GM11168 (cell line): ENCODE measurements around the gene CTAGE1.
"Not testable (repeated sequence)": the region's sequence is repeated elsewhere in the genome, so short reads cannot be mapped to it uniquely, and the experiment has no call there.

Experiments
- in situ Hi-C: fragments of 300-500 bp; cut with MboI; formaldehyde crosslinking; loops from one replicate; pipeline ENCODE4 v1.12.0; 2022; ENCODE audit warnings: low sequenced_read_pairs; ENCODE audit not compliant: unreplicated experiment

Gene CTAGE1, protein sequence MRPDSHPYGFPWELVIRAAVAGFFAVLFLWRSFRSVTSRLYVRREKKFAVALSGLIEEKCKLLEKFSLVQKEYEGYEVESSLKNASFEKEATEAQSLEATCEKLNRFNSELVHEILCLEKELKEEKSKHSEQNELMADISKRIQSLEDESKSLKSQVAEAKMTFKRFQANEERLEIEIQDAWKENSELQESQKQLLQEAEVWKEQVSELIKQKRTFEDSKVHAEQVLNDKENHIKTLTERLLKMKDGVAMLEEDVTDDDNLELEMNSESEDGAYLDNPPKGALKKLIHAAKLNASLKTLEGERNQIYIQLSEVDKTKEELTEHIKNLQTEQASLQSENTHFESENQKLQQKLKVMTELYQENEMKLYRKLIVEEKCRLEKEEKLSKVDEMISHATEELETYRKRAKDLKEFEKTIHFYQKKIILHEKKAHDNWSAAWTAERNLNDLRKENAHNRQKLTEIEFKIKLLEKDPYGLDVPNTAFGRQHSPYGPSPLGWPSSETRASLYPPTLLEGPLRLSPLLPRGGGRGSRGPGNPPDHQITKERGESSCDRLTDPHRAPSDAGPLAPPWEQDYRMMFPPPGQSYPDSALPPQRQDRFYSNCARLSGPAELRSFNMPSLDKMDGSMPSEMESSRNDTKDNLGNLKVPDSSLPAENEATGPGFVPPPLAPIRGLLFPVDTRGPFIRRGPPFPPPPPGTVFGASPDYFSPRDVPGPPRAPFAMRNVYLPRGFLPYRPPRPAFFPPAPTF

DNA sequence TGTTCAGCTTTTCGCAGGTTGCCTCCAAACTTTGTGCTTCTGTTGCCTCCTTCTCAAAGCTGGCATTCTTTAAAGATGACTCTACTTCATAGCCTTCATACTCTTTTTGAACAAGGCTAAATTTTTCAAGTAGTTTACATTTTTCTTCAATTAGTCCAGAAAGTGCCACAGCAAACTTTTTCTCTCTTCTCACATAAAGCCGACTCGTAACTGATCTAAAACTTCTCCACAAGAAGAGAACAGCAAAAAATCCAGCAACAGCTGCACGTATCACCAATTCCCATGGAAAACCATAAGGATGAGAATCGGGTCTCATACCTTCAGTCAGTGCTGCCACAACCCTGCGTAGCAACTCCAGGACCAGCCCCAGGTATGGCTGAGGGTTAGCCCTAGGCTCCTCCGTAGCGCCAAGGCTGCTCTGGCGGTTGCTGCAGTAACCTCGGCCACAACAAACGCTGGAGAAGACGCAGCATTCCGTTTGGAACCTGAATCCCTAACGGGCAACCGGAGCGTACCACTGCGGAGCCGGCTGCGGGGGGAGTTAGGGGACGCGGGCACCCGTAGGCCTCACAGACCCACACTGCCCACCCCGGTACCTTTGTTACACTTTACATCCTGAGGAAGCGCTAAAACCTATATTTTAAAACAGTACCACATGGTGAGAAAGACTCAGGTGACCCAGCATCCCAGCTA lies at the start of gene CTAGE1:
Gene CTAGE1, minus strand, starts transcription at position 420 of the 693 bp plus-strand sequence. Its CDS starts 104 bp downstream, at position 316.
- in situ Hi-C loops = no loop called here

DNA sequence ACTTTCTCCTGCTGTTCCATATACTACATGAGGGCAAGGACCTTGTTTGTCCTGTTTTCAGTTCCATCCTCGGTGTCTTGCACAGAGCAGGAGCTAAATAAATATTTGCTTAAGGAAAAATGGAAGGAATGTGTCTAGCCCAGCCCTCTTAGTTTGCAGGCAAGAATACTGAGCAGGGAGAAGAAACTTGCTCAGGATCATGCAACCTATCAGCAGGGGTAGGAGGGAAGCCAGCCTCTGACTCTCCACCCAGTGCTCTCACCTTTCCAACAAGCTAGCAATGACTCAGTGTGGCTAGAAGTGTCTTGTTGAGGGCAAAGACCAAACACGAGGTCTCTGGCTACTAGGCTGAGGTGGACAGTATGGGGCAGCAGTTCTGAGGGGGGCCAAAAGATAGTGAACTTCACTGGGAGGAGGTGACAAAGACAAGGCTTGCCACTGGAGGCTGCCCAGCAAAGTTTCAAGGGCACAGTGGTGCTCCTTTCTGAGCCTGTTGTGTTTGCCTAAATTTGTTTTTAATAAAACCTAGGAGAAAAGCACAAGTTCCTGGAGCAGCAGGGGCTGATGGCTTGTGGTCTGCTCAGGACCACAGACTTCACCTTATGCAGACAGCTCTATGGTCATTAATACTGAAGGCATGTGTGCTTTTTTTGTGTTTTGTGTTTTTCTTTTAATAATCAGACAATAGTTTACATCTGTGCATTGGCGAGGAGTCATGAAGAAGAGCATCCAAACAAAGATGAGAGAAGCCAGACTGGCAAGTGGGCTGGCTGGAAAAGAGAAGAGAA lies 49.1 kb upstream of the CTAGE1 start:
- in situ Hi-C loops = no loop called here

DNA sequence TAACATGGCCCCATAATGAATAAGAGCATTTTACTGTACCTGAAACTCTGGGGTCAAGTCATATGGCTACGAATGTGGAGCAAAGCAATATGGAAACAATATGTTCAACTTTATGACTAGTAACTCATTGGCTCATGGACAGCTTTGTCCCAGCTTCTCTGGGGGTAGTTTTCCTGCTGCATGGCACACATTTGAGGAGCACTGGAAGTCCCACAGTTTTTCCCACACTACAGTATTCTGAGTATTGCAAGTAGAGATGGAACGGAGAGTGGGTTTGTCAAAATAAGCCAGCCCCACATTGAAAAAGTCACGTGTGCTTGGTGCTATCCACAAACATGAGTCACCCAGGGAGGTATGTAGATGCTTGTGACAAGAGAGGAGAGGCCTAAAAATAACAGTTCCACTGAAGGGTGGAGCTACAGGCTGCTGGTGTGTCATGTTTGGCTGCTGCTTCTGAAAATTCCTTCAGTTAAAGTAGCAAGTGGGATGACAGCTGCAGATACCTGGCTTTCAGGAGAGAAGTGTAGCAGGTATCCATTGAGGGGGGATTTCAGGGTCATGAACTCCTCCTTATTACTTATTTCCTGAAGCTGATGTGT lies 48.2 kb upstream of the CTAGE1 start:
- in situ Hi-C loops = no loop called here

DNA sequence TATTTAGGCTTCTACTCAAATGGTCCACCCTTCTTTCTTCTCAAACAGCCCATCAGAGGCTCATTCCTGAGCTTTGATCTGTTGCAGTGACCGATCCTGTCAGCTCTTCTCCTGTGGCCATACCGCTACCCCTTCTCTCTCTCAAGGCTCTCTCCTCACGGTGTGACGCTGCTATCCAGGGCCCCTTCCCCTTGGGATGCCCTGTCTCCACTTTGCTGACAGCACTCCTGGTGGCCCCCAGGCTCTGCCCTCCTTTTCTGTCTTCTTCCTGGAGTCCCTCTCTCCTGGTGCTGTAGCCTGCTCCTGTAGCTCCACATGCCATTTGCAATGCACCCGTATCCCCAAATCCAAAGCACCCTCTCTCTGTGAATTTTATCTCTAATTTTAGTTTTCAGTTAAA lies 45.4 kb upstream of the CTAGE1 start:
- in situ Hi-C loops = no loop called here

DNA sequence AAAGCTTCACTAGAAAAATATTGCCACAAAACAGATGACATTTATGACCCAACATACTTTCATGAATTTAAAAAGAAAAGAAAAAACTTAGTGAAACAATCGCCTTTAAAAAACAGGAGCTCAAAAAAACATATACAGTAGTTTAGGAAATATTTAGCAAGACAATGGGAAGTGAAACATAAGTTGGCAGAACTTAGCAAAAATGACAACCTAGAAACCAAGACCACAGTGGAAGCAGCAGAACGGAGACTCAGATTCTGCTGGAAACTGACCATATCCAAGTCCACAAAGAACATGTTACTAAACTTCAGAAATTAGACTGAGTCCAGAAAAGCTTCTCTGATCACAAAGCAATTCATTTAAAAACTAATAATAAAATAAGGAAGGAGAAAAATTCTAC lies 41.8 kb upstream of the CTAGE1 start:
- in situ Hi-C loops = no loop called here

DNA sequence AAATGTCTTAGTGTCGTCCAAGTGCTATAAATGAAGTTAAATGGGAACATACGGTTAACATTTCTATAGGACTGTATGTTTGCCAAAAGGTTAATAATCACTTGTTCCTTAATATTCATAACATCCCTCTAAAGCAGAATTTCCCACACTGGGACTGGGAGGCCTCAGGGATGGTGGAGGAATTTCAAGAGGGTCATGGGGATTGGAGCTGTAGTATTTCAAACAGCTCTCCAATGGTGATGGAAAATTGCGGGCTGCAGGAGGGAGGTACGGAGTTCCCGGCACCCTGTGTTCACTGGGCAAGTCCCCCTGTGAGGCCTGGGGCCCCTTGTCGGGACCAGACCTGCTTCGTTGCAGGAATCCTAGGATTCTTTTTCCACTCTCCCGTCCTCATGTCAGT lies 39.8 kb upstream of the CTAGE1 start:
- in situ Hi-C loops = no loop called here

DNA sequence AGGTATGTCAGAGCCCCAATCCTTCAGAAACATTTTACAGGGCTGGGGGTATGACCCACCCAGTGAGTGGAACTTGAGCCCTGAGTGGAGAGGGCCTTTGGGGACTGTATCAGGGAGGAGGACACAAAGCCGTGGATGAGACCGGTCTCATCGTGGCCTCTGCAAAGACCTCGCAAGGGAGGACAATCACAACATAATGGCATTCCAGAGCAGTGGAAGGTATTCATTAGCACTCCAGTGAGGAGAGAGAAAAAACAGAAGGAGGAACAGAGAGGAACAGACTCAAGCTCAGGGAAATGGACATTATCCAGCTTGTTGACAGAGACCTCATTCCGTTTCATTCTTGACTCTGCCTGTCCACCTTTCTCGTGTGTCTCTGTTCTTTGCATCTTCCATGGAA lies 38.8 kb upstream of the CTAGE1 start:
- in situ Hi-C loops = no loop called here

DNA sequence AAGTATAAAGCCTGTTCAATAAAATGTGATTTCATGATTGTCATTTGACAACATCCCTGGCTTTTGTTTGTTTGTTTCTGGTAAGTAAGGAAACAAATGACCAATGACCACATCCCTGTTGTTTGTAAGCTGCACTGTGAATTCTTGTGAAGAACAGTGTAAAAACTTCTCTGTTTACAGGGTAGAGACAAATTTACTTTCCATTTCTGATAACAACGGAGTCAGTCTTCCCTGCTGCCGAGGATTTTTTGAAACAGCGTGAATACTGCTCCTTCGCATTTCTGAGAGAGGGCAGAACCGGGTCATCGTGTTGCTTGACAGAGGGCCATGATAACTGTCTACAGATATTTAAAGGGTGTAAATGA lies 38.4 kb upstream of the CTAGE1 start:
- in situ Hi-C loops = no loop called here

DNA sequence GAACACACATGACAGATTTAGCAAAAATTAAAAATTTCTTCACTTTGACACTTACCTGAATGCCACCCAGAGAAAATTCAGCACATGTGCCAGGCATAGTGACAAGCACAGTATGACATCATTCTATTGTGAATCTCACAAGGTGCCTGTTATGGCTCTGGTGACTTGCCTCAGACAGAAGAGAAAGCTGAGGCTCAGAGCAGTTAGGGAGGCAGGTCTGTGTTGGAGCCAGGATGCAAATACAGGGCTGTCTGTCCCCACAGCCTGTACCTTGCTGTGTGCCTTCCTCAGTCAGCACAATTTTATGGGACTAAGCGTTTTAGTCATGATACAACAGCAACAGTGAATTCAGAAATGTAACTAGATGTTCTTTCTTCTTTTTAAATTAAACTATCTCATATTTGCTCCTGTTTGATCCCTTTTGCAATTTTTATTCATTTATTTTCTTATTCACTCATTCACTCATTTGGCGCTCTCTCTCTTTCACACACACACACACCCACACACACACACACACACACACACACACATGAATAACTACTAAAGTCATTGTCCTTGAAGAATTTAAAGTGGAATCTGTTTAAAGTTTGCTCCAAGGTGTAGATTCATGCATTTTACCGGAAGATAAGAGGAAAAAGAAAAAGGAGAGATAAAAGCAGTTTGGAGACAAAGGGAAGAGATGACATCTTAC lies 37.9 kb upstream of the CTAGE1 start:
- in situ Hi-C loops = no loop called here

DNA sequence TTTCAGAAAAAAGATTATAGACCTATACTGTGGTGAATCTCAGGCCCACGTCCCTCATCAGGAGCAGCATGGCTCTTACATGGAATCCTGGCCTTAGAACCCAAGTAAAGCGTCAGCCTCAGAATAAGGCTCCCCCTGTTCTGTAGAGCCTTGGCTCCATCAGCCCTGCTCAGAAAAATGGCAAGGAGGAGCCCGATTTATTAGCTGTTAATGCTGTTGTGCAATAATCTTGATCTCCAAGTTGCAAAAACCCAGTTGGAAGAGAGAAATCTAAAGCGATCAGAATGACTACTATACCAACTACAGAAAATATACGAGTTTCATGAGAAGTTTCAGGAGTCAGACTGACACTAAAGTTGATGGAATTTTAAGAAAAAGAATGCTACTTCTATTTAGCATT lies 35.6 kb upstream of the CTAGE1 start:
- in situ Hi-C loops = no loop called here

DNA sequence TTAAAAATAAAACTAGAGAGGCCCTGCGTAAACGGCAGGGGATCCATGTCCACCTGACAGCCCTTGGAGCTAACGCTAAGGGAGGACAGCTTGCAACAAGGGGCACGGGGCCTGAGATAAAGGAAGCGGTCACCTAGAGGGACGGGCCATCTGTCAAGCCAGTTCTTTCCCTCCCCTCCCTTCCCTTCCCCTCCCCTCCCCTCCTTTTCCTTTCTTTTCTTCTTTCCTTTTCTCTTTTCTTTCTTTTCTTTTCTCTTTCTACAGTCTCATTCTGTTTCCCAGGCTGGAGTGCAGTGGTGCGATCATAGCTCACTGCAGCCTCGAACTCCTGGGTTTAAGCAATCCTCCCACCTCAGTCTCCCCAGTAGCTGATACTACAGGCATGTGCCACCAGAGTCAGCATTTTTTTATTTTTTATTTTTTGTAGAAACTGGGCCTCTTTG lies 34.5 kb upstream of the CTAGE1 start:
- in situ Hi-C loops = no loop called here

DNA sequence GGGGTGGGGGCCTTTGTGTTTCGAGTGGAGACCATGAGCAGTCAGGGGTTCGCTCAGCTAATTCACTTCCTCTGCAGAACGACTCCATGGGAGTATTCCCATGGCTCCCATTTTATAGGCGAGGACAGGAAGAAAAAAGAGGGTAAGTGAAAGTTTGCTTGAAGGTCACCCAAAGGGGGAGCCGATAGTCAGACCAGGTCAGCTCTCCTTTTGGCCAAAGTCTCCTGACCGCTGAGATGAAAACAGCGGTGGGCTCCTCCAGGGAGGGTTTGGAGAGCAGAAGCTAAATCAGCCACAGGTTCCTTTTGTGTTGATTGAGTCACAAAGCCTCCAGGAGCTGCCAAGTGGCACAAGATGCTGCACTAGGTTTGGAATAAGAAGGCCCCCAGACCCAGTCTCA lies 34.1 kb upstream of the CTAGE1 start:
- in situ Hi-C loops = no loop called here

DNA sequence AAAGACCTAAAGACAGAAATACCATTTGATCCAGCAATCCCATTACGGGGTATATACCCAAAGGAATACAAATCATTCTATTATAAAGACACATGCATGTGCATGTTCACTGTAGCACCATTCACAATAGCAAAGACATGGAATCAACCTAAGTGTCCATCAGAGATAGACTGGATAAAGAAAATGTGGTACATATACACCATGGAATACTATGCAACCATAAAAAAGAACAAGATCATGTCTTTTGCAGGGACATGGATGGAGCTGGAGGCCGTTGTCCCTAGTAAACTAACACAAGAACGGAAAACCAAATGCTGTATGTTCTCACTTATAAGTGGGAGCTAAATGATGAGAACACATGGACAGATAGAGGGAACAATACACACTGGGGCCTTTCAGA lies 33.1 kb upstream of the CTAGE1 start:
- in situ Hi-C loops = not testable (repeated sequence)

DNA sequence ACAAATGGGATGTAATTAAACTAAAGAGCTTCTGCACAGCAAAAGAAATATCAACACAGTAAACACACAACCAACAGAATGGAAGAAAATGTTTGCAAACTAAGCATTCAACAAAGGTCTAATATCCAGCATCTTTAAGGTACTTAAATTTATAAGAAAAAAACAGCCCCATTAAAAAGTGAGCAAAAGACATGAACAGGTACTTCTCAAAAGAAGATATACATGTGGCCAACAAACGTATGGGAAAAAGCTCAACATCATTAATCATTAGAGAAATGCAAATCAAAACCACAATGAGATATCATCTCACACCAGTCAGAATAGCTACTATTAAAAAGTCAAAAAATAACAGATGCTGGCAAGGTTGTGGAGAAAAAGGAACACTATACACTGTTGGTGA lies 32.6 kb upstream of the CTAGE1 start:
- in situ Hi-C loops = not testable (repeated sequence)

DNA sequence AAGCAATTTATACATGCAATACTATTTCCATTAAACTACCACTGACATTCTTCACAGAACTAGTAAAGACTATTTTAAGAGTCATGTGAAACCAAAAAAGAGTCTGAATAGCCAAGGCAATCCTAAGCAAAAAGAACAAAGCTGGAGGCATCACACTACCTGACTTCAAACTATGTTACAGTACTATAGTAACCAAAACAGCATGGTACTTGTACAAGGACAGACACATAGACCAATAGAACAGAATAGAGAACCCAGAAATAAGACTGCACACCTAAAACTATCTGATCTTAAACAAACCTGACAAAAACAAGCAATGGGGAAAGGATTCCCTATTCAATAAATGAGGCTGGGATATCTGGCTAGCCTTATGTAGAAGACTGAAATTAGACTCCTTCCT lies 32.0 kb upstream of the CTAGE1 start:
- in situ Hi-C loops = not testable (repeated sequence)

DNA sequence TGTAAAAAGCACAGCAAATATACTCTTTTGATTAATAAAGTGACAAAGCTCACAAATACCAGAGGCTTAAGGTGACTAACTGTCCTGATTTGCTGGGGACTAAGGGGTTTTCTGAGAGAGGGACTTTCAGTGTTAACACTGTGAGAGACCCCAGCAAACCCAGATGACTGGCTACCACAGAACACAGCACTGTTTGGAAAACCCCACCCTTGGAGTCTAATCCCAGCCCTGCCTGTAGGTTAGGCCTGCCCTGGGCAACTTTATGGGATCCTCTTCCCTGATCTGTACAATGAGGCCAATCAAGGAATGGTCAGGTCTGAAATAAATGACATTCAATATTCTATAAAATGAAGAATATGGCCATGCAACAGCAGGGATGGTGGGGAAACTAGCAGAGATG lies 30.5 kb upstream of the CTAGE1 start:
- in situ Hi-C loops = no loop called here

DNA sequence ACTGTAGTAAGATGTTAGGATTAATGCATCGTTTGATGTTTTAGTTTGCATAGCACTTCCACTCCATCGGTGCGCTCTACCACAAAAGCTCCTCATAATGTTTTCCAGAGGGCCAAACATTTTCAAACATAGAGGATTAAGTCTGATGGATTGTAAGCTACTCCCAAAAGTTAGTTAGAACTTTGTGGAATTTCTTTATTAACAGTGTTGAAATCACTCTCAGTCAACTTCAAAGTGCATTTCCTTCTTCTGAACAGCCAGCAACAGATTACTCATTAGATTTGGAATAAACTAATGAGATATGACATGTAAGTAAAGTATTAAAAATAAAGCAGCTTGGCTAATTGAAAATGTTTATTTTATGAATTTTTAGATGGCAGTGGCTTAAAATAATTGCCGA lies 30.1 kb upstream of the CTAGE1 start:
- in situ Hi-C loops = no loop called here

DNA sequence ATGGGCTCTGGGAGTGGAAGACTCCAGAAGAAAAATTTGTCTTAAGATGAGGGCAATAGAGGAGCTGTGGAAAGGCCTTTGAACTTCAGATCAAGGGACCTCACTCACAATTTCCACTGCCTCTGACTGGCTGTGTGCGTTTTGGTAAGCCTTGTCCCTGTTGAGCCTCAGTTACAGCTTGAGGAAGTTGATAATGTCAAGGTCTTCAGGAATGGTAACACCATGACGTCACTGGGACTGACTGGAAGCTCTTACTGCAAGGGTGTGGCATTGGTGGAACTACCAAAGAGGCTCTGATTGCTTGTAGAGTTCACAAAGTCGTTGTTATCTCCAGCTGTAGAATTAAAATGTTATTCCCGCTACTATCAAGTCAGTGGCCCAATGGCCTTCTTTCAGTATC lies 29.2 kb upstream of the CTAGE1 start:
- in situ Hi-C loops = no loop called here

DNA sequence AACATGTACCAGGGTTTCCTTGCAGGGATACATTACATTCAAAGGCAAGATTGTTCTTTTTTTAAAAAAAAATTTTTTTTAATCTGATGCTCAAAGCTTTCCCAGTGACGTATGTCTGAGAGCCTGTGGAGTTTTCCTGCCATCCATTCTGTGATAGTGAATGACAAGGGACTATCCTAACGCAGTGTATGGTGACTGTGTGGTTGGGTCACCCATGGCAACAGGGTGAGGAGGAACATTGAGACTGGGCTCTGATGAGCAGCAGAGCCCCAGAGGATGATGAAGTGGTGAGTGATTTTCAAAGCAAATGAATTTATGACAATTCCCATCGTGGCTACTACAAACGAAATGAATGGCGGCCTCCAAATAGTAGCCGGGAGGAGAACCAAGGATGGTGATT lies 28.6 kb upstream of the CTAGE1 start:
- in situ Hi-C loops = no loop called here
